Body of pancreas (tissue), 4 donors: ENCODE measurements around the gene KLHDC7B.

ENCODE experiments used
- CTCF ChIP-seq, 7 experiments: fragments of 450-650 bp in 4 of 7; fragments of 200-600 bp in 3 of 7; sonication (generic) in 3 of 7; IDR thresholded peaks; one replicate each; pipeline ENCODE4 v1.5.1; 2016 to 2019; ENCODE audit warnings: antibody characterized with exemption in 7 of 7
- POLR2A ChIP-seq, 3 donors: fragments of 450-650 bp; IDR thresholded peaks; one replicate each; pipeline ENCODE4 v1.6.1; 2016; ENCODE audit warnings: antibody characterized with exemption in 3 of 3, mild to moderate bottlenecking in 2 of 3

- TF ChIP-seq POLR2A (IDR thresholded peaks at IDR 0.05) = no peak
- no peak for TF ChIP-seq CTCF (IDR thresholded peaks at IDR 0.05)
These were observed 45.2 kb upstream of the KLHDC7B start for GRCh38 chr22:50500452-50500851.
